NCI-H187 treated with DMSO at 0.1 percent for 48 hours (cell line): ENCODE measurements around the gene EIF5AL1.
"Not testable (repeated sequence)": the region's sequence is repeated elsewhere in the genome, so short reads cannot be mapped to it uniquely, and the experiment has no call there.

Source experiments
- DNase-seq: peaks from one replicate; lab custom pipeline; 2025; lab: John Stamatoyannopoulos, UW

EIF5AL1 gene

DNA sequence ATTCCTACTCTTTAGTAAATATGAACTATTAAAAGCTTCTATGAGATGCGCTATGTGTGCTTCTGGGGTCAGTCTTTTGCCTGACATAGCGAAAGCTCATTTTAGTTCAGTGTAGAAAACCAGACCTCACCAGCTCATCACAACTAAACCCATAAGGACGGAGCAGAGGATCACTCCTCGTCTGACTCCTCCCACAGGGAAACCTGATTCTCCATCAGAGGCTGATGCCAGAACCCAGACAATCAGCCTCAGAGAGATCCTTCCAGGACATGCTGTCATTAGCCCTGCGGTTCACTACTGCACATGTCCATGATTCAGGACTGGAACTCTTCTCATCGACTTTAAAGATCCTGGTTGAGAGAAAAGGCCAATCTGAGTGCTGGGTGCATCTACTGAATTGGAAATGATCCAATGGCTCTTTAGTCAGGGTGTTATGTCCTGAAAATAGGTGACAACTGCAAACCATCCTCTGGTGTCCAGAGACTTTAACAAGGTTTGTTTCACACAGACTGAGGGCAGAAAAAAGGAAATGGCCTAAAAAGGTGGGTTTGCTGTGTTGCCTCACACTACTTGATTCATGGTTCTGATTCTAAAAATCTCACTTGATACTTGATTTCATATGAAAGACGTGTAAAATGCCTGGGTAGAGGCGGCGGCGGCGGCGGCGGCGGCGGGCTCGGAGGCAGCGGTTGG lies at the start of gene EIF5AL1:
Gene EIF5AL1 (plus strand): TSS at position 643 of the 693 bp plus-strand sequence. CDS start 117 bp downstream, outside the sequence.
- DNase-seq: not testable (repeated sequence)

DNA sequence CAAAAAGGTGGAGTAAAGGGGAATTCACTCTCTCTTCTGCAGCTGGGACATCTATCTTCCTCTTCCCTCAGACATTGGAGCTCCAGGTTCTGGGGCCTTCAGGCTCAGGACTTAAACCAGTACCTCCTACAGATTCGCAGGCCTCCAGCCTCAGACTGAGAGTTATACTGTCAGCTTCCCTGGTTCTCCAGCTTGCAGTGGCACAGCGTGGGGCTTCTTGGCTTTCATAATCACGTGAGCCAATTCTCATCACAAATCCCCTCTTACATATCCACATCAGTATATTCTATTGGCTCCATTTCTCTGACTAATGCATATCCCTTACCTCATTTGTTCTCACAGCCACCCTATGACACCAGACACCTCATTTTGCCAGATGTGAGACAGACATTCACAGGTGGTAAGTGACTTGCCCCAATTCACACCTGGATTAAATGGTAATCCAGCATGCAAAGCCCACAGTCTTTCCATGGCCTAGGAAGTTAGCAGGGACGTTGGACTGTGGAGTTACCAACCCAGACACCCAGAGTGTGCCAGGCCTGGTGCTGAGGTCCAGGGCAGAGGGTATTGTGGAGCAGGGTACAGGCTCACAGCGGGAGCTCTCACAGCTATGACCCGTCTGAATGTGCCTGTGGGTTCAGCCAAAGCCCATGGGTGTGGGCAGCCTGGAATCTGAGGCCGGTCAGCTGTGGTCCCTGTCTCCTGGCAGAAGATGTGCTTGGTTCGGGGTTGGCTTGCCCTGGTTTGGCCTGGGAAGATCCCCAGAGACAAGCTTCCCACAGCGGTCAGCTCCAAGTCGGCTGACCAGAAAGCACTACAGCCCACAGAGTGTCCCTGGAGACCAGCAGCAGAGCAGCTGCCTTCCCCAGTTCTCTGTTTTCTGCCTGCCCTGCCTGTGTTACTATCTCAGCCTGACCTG lies 48.5 kb upstream of the EIF5AL1 start:
- no peak for DNase-seq

DNA sequence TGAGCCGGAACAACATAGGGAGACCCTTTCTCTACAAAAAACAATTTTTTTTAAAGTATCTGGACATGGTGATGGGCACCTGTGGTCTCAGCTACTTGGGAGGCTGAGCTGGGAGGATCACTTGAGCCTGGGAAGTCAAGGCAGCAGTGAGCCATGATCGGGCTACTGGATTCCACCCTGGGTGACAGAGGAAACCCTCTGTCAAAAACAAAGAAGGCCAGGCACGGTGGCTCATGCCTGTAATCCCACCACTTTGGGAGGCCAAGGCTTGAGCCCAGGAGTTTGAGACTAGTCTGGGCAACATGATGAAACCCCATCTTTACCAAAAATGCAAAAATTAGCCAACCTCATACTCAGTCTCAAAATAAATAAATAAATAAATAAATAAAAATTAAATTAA lies 47.0 kb upstream of the EIF5AL1 start:
- no peak for DNase-seq

DNA sequence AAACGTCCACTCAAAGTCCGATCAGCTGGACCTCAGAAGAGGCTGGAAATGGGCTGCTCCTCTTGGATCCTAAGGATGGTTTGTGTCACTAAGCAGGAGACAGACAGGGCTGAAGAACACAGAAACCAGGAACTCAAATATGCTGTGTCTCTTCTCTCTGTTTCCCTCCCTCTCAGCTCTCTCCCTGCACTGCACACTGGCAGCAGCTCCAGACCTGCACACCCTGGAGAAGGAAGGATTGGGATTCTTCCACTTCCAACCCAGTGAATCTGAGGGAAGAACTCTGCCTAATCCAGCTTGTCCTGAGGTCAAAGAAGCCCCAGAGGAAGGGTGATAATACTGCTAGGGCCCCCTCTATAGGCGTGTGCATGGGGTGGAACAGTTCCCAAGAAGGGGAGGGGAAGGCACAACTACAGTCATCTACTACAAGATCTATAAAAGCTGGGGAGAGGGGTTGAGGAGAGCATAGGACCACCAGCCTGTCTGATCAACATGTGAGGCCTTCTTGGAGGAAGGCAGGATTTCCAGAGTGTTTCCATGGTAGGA lies 44.2 kb upstream of the EIF5AL1 start:
- no peak for DNase-seq

DNA sequence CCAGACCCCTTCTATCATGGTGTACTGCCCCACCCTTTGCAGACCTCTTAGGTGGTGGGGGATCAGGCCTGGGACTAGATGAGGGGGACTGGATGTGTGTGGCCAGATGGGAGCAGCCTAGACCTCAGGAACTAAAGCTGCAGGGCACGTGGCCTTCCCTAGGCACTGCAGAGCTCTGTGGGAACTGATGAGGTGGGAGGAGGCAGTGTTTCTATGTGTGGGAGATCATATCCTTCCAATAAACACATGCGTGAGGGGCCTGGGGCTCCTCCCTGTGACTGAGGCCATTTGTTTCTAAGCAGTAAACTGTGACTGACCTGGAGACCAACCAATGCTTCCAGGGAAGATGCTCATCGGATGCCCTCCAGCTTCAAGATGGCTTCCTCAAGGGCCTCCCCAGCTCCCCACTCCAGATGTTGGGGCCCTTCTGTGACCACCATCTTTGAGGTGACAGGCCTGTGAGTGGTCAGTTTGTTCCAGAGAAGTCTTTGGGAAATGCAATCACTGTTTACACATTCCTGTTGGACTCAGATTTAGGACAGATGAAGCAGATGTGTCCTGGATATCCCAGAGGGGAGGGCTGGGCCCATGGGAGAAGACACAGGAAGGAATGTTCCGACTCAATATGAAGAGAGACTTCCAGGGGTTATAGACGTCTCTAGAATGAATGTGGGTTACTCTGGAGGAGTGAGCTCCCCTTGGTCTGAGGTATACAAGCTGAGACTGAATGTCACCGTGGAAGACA lies 43.3 kb upstream of the EIF5AL1 start:
- no peak for DNase-seq

DNA sequence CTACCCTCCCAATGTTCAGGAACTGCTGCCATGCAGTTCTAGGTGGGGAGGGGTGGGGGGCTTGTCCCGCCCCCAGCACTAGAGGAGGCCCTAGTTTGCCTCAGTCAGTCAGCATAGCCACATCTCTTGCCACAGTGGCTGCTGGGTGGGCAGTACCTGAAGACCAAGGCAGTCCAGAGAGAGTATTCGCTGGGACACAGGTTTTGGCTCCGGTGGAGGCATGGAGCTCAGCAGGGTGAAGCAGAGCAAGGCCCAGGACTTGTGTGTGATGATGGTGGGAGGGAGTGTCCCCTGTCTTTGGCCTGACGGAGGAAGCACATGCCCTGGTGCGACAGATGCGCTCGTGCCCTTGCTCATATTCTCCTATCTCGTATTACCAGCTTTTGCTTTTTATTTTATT lies 42.2 kb upstream of the EIF5AL1 start:
- DNase-seq: no peak

DNA sequence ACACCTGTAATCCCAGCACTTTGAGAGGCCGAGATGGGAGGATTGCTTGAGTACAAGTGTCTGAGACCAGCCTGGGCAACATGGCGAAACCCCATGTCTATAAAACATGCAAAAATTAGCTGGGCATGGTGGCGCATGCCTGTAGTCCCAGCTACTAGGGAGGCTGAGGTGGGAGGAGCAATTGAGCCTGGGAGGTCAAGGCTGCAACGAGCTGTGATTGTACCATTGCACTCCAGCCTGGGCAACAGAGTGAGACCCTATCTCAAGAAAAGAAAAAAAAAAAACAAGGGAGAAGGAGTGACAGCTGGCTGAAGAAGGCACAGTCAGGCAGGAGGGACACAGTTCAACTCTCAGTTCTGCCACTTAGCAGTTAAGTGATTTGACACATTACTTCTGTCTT lies 40.6 kb upstream of the EIF5AL1 start:
- no peak for DNase-seq

DNA sequence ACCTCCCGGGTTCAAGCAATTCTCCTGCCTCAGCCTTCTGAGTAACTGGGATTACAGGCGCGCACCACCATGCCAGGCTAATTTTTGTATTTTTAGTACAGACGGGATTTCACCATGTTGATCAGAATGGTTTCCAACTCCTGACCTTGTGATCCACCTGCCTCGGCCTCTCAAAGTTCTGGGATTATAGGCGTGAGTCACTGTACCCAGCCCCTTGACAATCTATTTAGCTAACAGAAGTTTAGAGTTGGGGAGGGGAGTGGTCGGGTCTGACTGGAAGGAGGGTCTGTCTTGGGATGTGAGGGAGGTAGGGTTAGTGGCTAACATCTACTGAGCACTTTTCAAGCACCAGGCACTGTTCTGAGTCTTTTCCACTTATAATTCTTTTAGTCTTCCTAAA lies 39.9 kb upstream of the EIF5AL1 start:
- DNase-seq: no peak

DNA sequence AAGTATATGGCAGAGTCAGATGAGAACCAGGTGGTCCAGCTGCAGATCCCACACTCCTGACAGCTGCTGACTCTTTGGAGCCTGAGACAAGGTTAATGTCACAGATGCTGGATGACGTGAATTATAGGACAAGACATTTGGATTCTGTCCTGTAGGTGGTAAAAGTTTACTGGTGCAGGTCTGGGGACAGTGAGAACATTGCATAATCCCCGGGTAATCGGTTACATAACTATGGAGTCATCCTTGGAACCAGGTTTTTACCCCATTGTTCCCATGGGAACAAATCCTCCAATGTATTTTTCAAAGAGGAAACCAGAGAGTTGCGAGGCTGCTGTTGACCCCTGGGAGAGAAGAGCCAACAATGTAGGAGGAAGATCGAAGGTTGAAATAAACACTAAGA lies 39.4 kb upstream of the EIF5AL1 start:
- DNase-seq: no peak

DNA sequence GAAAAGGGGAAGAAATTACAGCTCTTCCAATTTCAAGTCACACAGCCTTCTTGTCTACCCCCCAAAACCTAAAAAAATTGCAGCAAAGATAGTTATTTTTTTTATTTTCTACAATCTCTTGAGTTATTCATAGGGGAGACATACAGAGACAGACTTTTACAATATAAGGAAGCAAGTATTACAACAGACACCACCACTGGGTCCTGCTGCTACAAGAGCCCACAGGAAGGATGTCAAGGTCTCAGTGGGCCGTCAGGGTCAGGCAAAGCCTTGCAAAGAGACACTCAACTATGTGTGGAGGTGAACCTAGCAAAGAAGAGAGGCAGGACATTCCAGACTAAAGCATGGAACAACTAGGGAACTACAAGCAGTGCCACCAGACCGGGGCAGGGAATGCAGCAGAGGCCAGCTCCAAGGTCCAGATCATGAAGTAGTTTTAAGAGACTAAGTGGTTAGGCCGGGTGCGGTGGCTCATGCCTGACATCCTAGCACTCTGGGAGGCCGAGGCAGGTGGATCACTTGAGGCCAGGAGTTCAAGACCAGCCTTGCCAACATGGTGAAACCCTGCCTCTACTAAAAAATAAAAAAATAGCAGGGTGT lies 38.7 kb upstream of the EIF5AL1 start:
- no peak for DNase-seq

DNA sequence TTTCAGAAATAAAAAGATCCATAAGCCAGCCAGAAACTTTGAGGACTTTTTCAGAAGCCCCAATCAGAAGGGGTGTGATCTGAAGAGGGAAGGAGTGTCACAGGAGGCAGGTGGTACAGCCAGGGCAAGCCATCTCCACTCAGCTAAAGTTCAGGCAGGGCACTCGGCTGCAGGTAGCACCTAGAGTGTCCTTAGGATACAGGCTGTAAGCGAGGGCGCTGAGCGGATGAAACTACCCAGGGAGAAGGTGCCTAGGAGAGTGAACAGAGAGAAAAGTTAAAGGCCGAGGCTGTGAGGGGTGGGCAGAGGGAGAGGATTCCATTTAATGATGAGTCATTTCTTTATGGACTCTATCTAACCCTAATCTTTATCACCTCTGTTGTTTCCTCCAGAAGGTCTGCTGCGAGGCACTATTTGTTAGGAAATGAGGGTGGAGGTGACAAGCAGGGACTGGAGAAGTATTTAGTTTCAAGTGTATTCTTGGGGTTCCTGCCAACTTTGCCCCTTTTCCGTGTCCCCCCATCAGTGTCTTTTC lies 37.1 kb upstream of the EIF5AL1 start:
- DNase-seq: no peak

DNA sequence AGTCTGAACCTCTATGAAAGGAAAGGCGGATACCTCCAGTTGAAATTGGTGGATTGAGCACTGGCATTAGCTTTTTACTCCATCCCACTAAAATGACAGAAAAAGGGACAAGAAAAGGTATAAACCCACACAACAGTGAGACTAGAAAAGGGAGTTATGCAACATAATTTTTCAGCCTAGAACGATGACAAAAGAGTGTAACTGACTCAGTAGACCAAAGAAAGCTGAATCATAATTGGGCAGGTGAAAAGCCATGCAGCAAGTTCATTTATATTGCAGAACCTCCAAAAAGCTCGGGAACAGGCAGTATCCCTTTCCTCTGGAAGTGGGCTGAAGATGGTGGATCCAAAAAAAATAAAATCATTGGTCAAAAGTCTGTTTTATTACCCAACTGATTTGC lies 36.5 kb upstream of the EIF5AL1 start:
- DNase-seq: no peak

DNA sequence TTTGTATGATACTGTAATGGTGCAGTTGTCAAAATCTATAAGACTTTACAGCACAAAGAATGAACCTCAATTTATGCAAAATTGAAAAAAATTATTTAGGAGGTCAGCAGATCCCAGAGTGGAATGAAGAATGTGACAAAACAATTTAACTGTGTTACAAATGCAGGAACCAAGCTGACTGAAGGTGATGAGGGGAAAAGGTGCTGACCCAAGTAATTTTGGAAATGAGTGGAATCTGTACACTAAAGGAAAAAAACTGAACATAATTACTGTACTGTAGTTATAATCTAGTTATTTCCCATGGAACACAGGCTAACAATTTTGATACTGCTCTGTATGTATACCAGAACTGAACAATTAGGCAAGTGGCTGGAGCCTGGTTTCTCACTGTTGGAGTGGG lies 35.7 kb upstream of the EIF5AL1 start:
- no peak for DNase-seq

DNA sequence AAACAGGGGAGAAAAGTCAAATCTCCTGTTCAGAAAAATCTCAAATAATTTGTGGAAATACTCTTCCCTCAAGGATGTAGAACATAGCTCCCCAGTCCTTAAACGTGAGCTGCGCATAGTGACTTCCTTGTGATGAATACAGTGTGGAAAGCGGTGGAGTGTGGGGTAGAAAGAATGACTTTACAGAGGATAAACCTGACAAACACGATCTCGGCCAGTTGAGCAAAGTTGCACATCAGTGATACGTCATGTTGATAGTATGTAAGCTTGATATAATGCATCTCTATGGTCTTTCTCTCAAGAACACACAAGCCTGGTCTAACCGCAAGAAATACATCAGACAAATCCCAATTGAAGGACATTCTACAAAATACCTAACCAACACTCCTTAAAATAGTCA lies 34.9 kb upstream of the EIF5AL1 start:
- DNase-seq: no peak

DNA sequence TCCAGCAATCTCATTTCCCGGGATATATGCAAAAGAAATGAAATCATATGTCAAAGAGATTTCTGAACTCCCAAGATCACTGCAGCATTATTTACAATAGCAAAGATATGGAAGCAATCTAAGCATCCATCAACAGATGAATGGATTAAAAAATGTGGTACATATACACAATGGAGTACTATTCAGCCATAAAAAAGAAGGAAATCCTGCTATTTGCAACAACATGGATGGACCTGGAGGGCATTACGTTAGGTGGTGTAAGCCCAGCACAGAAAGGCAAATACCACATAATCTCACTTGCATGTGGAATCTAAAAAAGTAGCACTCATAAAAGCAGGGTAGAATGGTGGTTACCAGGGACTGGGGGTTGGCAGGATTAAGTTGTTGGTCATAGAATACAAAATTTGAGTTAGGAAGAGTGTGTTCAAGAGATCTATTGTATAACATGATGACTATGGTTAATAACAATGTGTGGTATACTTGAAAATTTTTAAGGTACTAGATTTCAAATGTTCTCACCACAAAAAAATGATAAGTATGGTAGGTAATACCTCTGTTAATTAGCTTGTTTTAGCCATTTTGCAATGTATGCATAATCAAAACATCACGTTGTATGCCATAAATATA lies 32.9 kb upstream of the EIF5AL1 start:
- DNase-seq: no peak

DNA sequence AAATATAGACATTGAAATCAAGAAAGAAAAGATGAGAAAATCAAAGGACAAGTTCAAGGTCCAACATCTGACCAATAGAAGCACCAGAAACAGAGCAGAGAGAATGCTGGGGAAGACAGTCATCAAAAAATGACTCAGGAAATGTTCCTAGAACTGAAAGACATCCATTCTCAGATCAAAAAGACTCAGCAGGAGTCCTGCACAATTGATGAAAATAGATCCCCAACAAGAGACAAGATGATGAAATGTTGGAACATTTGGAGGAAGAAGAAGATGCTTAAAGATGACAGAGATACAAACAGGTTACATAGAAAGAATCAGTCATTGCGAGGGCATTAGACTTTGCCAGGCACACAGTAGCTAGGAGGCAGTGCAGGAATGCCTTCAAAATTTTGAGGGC lies 30.0 kb upstream of the EIF5AL1 start:
- DNase-seq: no peak

DNA sequence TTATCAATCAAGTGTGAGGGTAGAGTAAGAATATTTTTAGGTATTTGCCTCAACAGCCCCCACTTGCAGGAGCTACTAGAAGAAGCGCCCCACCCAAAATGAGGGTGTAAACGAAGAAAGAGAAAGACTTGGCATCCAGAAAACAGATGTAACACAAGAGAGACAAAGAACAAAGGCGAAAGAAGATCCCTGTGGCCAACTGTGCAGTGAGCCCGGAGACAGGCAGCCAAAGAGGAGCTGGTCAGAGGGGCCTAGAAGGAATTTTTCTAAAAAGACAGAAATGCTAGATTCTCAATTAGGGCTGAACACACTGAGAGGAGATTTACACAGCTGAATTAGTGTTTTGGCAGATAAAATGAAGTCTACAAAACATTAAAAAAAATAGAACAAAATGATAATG lies 29.6 kb upstream of the EIF5AL1 start:
- no peak for DNase-seq

DNA sequence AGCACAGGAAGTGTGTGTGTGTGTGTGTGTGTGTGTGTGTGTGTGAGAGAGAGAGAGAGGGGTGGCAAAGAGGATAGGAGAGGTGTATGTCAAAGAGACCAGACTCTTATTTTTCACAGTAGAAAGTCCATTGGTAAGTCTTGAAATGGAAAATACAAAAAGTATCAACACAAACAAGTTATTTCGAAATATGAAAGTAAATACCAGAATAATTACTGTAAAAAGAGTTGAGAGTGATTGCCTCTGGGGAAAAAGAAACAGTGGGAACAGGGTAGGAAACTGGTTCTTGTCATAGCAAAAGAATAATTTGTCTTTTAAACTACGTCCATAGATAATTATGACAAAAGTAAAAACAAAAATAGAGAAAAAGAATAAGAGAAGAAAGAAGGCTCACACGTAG lies 29.0 kb upstream of the EIF5AL1 start:
- no peak for DNase-seq

DNA sequence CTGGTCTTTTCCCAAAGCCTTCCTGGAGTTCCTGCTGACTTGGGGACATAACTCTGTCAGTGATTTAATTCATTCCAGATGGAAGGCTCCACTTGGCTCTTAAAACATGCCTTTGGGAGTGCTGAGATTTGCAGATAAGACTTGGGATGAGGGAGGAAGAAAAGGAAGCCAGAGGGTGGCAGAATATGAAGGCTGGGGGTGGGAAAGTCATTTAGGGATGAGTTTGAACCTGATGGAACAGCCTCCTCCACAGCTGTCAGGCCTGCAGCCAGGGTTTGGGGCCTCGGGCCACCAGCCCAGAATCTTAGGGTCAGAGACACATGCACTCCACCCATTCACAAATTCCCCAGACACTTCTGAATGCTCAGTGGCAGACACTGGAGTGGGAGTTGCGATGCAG lies 28.4 kb upstream of the EIF5AL1 start:
- no peak for DNase-seq

DNA sequence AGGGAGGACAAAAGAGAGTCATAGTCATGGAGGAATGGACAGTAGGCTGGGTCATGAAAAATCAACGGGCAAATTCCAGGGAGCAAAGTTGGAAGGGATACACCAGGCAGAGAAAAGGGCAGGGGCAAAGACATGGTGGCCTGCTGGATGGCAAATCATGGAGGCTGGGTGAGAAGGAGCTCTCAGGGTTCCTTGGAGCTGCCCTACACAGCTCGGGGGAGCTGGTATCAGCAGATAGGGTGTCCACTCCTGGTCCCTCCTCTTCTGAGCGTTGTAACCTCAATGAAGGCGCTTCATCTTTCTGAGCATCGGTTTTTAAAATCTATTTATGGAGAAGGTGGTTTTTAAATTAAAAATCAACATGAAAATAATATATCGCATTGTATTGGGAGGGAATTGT lies 27.9 kb upstream of the EIF5AL1 start:
- no peak for DNase-seq
